NCI-H1694 treated with DMSO at 0.1 percent for 48 hours (cell line): ENCODE measurements around the gene MGAT4A.

ENCODE experiments used
- DNase-seq: peaks from one replicate; lab custom pipeline; 2025; lab: John Stamatoyannopoulos, UW

Gene MGAT4A

DNA sequence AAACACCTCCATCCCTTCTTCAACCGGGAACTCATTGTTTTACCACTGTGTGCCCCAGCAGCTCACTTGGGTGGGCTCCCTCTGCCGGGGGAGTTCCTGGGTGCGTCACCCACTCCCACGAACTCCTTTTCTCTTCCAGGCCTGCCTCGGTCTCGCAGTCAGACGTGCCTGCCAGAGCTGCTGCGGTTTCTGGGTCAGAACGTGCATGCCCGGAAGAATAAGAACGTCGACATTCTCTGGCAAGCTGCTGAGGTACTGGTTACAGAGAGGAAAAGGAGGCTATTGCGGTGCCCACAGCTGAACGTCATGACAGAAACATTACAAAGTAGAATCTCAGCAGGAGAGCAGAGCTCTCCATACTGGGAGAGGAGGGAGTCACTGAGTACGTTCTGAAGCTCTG, 158.3 kb downstream of the MGAT4A start:
- no peak for DNase-seq

DNA sequence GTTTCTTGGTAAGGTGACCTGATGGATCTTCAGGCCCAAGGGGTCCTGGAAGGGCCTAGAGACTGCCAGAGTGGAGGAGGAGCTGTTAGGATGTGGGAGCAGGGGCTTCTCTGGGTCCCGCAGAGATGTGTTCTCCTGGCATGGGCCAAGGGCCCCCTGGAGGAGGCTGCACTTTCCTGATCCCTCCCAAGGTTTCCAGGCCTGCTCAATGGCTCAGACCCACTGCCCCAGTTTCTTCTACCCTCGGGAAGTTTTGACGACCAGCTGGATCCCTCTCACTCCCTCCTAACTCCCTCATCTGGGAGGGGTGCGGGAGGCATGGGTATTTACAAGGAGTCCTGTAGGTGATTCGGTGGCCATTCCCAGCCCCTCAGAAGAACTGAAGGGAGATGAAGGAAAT, 158.7 kb downstream of the MGAT4A start:
- no peak for DNase-seq

DNA sequence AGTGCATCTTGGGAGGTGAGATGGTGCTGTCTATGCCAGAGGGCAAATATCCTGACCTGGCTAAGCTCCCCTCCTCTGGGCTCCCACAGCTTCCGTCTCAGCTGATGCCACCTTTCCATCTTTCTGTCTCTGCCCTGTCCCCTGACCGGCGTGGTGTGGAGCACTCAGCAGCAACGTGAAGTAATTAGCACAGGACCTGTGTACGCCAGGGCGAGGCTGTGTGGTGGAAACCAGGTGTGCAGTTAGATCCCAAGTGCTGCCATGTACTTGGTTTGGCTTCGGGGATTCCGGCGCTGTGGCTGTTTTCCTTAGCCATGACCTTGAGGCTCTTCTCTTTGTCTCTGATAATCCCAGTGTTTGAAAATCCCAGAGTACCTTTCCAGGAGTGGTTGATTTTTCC, 159.1 kb downstream of the MGAT4A start:
- DNase-seq: no peak

GRCh38 chr2:98571121-98571701, 159.7 kb downstream of the MGAT4A start:
- DNase-seq: no peak

DNA sequence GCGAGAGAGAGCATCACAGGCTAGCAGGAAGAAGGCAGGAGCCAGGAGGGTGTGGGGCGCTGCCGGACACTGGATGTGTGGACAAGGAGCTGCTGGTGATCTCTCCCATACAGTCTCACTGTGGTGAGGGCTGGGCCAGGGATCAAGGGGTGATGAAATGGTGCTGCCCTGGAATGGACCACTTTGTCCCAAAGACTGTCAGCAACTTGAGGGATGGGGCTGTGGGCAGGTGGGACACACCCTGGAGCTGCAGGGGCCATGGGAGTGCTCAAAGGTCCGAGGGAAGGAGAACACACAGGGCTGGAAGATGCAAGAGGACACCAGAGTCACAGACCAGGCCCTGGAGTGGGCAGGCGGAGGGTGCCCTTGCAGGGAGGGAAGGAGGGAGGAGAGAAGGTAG, 160.6 kb downstream of the MGAT4A start:
- no peak for DNase-seq

- DNase-seq: no peak
These were observed 161.0 kb downstream of the MGAT4A start for GRCh38 chr2:98569915-98570314.

GRCh38 chr2:98569197-98569793, 161.6 kb downstream of the MGAT4A start:
- DNase-seq: no peak
